Stomach (tissue), 9 donors: ENCODE results near the gene SLC37A1. TPM values are rescaled to one million over a fixed set of nuclear protein-coding genes. Genes with fewer than 3 reads are reported as not detected.
A peak's percentile ranks its signal among the peaks of the same experiment; 100 is the strongest.

ENCODE experiments used
- DNase-seq, 2 donors: peaks; one replicate each; pipeline versions ENCODE4 v3.0.0 to v3.0.0-alpha.2; 2013 to 2019
- H3K27ac ChIP-seq, 5 donors: fragments of 200-600 bp in 4 of 5; sonication (generic) in 4 of 5; one replicate each; pipeline ENCODE4 v1.5.1; 2013 to 2019; ENCODE audit warnings: mild to moderate bottlenecking in 1 of 5, moderate library complexity in 1 of 5
- H3K27me3 ChIP-seq, 3 donors: fragments of 200-600 bp; sonication (generic); one replicate each; pipeline ENCODE4 v1.5.1; 2017 to 2019; ENCODE audit warnings: mixed run types in 1 of 3
- H3K36me3 ChIP-seq, 4 donors: fragments of 200-600 bp; sonication (generic); 1 replicate in 3 of 4; 2 replicates in 1 of 4; pipeline ENCODE4 v1.5.1; 2016 to 2019
- H3K4me1 ChIP-seq, 4 donors: fragments of 200-600 bp; sonication (generic); one replicate each; pipeline ENCODE4 v1.5.1; 2016 to 2019
- H3K4me3 ChIP-seq, 4 donors: fragments of 200-600 bp; sonication (generic) in 3 of 4; one replicate each; pipeline ENCODE4 v1.5.1; 2016 to 2019; ENCODE audit warnings: mild to moderate bottlenecking in 1 of 4
- H3K9me3 ChIP-seq, 4 donors: fragments of 200-600 bp; sonication (generic); one replicate each; pipeline ENCODE4 v1.5.1; 2016 to 2019
- CTCF ChIP-seq, 7 experiments: fragments of 450-650 bp in 4 of 7; fragments of 200-600 bp in 3 of 7; sonication (generic) in 3 of 7; IDR thresholded peaks; one replicate each; pipeline ENCODE4 v1.5.1; 2016 to 2019; ENCODE audit warnings: antibody characterized with exemption in 7 of 7, control low read depth in 2 of 7, mild to moderate bottlenecking in 1 of 7
- EP300 ChIP-seq: sonication (generic); formaldehyde crosslinking; IDR thresholded peaks from one replicate; pipeline ENCODE4 v1.6.1; 2017; ENCODE audit warnings: antibody characterized with exemption
- POLR2A ChIP-seq, 4 donors: fragments of 450-650 bp; IDR thresholded peaks; one replicate each; pipeline ENCODE4 v1.6.1; 2016; ENCODE audit warnings: antibody characterized with exemption in 4 of 4, control low read depth in 2 of 4, mild to moderate bottlenecking in 1 of 4, moderate library complexity in 1 of 4
- POLR2AphosphoS5 ChIP-seq, 3 donors: sonication (generic); formaldehyde crosslinking; IDR thresholded peaks; one replicate each; pipeline ENCODE4 v1.6.1; 2016; ENCODE audit warnings: antibody characterized with exemption in 3 of 3
- WGBS, 5 donors: extraction: QIAGEN DNeasy Blood & Tissue Kit in 3 of 5; methylation state at CpG; one replicate each; pipeline versions ENCODE4 v1.1.5 to v1.1.7; 2013 to 2018; 5-methylcytosine and 5-hydroxymethylcytosine counted together
- intact Hi-C: fragments of 100-400 bp; cut with DNase I; formaldehyde crosslinking; loops from one replicate; pipeline ENCODE4 v1.15.1; 2023; ENCODE audit warnings: low total_unique reads
- polyA plus RNA-seq, 3 donors: library from polyadenylated mRNA; stranded (reverse); fragments of 200-250 nt; gene quantifications; one replicate each; pipeline ENCODE4 v1.2.3, GENCODE V29; 2013
- total RNA-seq, 5 donors: library from RNA; depleted of rRNA; stranded (reverse); fragments of >200 nt; gene quantifications; one replicate each; pipeline versions ENCODE4 v1.1.0 to v1.2.3, GENCODE V29; 2014 to 2016
- donor health status: healthy with polysubstance abuse.
- donor health status: Bipolar disorder and iron deficiency.
- donor health status: healthy.

The SLC37A1 gene
- total and polyA plus RNA-seq, 8 donors: 9.8 to 72.9 (median 18.1) TPM

DNA sequence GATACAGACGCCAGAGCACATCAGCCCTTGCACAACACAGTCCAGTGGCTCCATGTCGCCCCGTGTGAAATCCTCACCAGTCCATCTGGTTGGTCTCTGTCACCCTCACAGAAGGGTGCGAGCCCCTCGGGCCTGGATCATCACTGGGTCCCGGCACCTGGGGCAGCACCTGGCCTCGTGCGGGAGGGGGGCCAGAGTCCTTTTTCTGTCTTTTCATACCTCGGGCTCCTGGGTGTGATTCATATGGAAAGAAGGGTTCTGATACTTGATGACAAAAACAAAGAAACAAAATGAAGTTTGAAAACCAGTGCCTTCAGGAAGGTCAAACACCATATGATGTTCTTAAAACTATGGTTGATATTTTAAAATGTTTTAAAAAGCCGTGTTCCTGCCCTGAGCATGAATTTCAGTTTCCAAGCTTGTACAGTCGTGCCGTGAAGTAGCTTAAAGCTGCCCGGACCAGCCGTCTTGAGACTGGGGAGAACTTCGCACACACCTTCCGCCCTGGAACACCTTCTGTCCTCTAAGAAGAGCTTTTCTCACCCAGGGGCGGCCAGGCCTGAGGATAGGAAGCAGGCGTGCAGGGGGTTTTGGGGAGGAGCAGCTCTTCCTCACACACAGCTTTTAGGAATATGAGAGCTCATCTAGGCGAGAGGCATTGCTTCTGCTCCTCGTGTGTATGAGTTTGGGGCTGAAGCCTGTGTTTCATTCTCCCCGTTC is 35.2 kb downstream of the SLC37A1 start:
- Histone ChIP-seq H3K27me3 (no peaks in the 10 kb centered on the region), H3K4me3 (no peak overlapping the region), H3K36me3 (peaks cover 39 to 67% (median 60%) of the 10 kb centered on the region in 4 donors), H3K4me1 (peaks cover 0 to 8% (median 3%) of the 10 kb centered on the region in 4 donors), H3K27ac (no peak overlapping the region), H3K9me3 (no peaks in the 10 kb centered on the region)
- TF ChIP-seq EP300 (no peak), POLR2AphosphoS5 (IDR thresholded peaks at IDR 0.05) (no peak), CTCF (IDR thresholded peaks at IDR 0.05) (no peak), POLR2A (IDR thresholded peaks at IDR 0.05) (no peak)
- no peak for DNase-seq
- 77 to 88% (median 85%) methylated on average over 20 to 21 of the region's 21 CpGs for WGBS, 5 donors
- intact Hi-C loops: no loop called here

DNA sequence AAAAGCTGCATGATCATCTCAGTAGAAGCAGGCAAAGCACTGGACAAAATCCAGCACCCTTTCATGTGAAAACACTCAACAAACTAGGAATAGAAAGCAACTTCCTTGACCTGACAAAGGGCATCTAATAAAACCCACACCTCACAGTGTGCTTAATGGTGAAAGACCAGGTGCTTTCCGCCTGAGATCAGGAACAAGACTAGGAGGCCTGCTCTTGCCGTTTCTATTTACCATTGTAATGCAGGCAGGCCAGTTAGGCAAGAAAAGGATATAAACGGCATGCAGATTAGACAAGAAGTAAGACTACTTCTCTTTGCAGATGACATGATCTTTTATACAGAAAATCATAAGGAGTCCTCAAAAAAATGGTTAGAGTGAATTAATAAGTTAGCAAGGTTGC is 37.2 kb downstream of the SLC37A1 start:
- WGBS, 5 donors: 31 to 53% (median 44%) methylated on average over 3 of the region's 3 CpGs
- peak overlapping the region in 4 of 5 donors; percentile 2 to 64 (median 39) for H3K27ac ChIP-seq

DNA sequence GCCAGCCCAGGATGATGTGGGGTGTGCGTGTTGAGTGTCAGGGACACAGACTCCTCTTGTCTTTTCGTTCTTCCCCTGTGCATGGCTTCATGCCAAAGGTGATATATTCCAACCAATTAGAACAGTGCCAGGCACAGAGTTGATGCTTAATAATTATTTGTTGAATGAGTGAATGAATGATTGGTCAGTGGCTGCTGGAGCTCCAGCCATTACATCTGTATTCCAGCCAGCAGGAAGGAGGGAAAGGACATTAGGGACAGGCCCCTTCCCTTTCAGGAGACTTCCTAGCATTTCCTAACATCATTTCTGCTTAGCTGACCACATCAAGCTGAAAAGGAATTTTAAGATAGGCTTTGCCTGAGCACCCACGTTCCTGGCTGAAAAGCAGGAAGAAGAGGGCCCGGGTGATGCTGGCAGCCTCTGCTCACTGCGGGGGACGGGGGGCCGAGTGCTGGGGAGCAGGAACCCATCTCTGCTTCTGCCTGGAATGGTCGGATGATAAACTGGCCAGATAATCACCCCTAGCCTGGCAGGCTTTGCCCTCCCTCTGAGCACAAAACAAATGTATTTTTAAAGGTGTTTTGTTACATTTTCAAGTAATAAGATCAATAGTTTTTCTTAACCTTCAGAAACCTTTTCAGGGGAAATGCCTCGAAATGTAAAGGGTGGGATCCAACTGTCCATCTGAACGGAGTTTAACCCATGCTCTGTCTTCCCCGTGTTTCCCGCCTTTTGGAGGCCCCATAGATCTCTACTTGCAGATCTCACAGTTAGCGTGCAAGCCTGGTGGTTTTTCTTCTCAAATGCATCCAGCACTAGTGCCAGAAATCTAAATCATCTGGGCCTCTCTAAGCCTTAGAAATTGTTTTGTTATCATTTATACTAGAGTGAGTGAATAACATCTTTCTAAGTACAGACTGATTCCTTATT is 39.0 kb downstream of the SLC37A1 start:
- TF ChIP-seq POLR2A (IDR thresholded peaks at IDR 0.05) (no peak), EP300 (no peak), CTCF (IDR thresholded peaks at IDR 0.05) (no peak), POLR2AphosphoS5 (IDR thresholded peaks at IDR 0.05) (no peak)
- H3K4me1 ChIP-seq: peaks cover 0 to 8% (median 3%) of the 10 kb centered on the region in 4 donors
- H3K36me3 ChIP-seq: peaks cover 43 to 67% (median 61%) of the 10 kb centered on the region in 4 donors
- no peak for DNase-seq
- H3K4me3 ChIP-seq: no peak overlapping the region
- no peak overlapping the region for H3K27ac ChIP-seq
- H3K9me3 ChIP-seq: no peaks in the 10 kb centered on the region
- H3K27me3 ChIP-seq: no peaks in the 10 kb centered on the region
- WGBS, 5 donors: 81 to 86% (median 84%) methylated on average over 13 of the region's 13 CpGs
- intact Hi-C loops: no loop called here

More for the DNA sequence above, 37.2 kb downstream of the SLC37A1 start:
- H3K4me1 ChIP-seq: peaks cover 0 to 8% (median 3%) of the 10 kb centered on the region in 4 donors
- peaks cover 43 to 67% (median 61%) of the 10 kb centered on the region in 4 donors for H3K36me3 ChIP-seq
- intact Hi-C loops: no loop called here
- no peak for TF ChIP-seq POLR2A (IDR thresholded peaks at IDR 0.05)
- peak in 2 of 3 donors; percentile 34 to 87 for TF ChIP-seq POLR2AphosphoS5 (IDR thresholded peaks at IDR 0.05)
- no peak for TF ChIP-seq CTCF (IDR thresholded peaks at IDR 0.05)
- no peak for TF ChIP-seq EP300
- H3K27me3 ChIP-seq: no peaks in the 10 kb centered on the region
- peak; percentile 51 to 86 for DNase-seq
- no peaks in the 10 kb centered on the region for H3K9me3 ChIP-seq
- H3K4me3 ChIP-seq: no peak overlapping the region

- 70 to 85% (median 76%) methylated on average over 3 of the region's 3 CpGs for WGBS, 5 donors
- no peaks in the 10 kb centered on the region for H3K9me3 ChIP-seq
- H3K4me3 ChIP-seq: no peak overlapping the region
- H3K27ac ChIP-seq: no peak overlapping the region
- intact Hi-C loops: no loop called here
- DNase-seq: no peak
- peaks cover 0 to 8% (median 3%) of the 10 kb centered on the region in 4 donors for H3K4me1 ChIP-seq
- no peak for TF ChIP-seq POLR2AphosphoS5 (IDR thresholded peaks at IDR 0.05)
- no peak for TF ChIP-seq EP300
- no peak for TF ChIP-seq CTCF (IDR thresholded peaks at IDR 0.05)
- no peak for TF ChIP-seq POLR2A (IDR thresholded peaks at IDR 0.05)
- H3K27me3 ChIP-seq: no peaks in the 10 kb centered on the region
- H3K36me3 ChIP-seq: peaks cover 35 to 67% (median 61%) of the 10 kb centered on the region in 4 donors
Measured at GRCh38 chr21:42553435-42553834, 39.8 kb downstream of the SLC37A1 start.
